Sigmoid colon (tissue), 4 donors: Measurements from ENCODE around the gene EHMT2.

Experiments
- POLR2AphosphoS5 ChIP-seq, 4 donors: sonication (generic); formaldehyde crosslinking; IDR thresholded peaks; one replicate each; pipeline ENCODE4 v1.6.1; 2017; ENCODE audit warnings: antibody characterized with exemption in 4 of 4
- TF ChIP-seq, protein P1 (sequence below), 4 experiments: fragments of 450-650 bp in 3 of 4; fragments of 200-600 bp in 1 of 4; IDR thresholded peaks; one replicate each; pipeline ENCODE4 v1.5.1; 2016 to 2019; ENCODE audit warnings: antibody characterized with exemption in 4 of 4, mild to moderate bottlenecking in 3 of 4, moderate library complexity in 2 of 4

DNA sequence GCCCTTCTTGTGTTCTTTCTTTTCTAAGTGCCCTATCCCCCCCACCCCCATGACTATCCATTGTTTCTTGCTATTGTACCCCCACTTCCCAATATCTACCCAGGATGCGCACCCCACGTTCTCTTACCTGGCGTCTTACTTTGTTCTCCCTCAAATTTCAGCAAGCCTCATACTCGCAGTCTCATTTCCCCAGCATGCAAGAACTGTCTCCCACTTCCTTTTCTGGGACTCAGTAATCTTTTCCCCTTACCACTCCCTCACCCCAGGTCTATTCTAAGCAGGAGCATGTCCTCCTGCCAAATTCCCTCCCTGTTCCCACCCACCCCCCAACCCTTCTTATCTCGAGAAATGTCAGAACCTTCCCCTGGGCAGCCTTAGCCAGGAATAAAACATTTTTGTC lies 1.7 kb upstream of the EHMT2 start:
- TF ChIP-seq POLR2AphosphoS5 (IDR thresholded peaks at IDR 0.05), result no peak
- TF ChIP-seq, protein P1, sequence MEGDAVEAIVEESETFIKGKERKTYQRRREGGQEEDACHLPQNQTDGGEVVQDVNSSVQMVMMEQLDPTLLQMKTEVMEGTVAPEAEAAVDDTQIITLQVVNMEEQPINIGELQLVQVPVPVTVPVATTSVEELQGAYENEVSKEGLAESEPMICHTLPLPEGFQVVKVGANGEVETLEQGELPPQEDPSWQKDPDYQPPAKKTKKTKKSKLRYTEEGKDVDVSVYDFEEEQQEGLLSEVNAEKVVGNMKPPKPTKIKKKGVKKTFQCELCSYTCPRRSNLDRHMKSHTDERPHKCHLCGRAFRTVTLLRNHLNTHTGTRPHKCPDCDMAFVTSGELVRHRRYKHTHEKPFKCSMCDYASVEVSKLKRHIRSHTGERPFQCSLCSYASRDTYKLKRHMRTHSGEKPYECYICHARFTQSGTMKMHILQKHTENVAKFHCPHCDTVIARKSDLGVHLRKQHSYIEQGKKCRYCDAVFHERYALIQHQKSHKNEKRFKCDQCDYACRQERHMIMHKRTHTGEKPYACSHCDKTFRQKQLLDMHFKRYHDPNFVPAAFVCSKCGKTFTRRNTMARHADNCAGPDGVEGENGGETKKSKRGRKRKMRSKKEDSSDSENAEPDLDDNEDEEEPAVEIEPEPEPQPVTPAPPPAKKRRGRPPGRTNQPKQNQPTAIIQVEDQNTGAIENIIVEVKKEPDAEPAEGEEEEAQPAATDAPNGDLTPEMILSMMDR (IDR thresholded peaks at IDR 0.05), result no peak
